Heart right ventricle (tissue), 16 donors: ENCODE results near the gene PSAT1. TPM values are rescaled to one million over a fixed set of nuclear protein-coding genes. Genes with fewer than 3 reads are reported as not detected.

Source experiments
- ATAC-seq, 8 donors: fragments of 200-7000 bp; cut with Tn5 transposase; one replicate each; pipeline ENCODE4 v1.9.1; 2020; ENCODE audit warnings: mild to moderate bottlenecking in 8 of 8, moderate library complexity in 8 of 8, moderate number of reproducible peaks in 1 of 8
- DNase-seq, 2 donors: peaks; one replicate each; pipeline ENCODE4 v3.0.0-alpha.2; 2020
- H3K27ac ChIP-seq, 10 donors: fragments of 200-600 bp; sonication (generic) in 2 of 10; one replicate each; pipeline versions ENCODE4 v1.5.0 to v1.8.0; 2020 to 2022; ENCODE audit warnings: mild to moderate bottlenecking in 3 of 10
- H3K27me3 ChIP-seq, 7 donors: fragments of 200-600 bp; one replicate each; pipeline ENCODE4 v1.8.0; 2021 to 2022; ENCODE audit warnings: mild to moderate bottlenecking in 2 of 7
- H3K36me3 ChIP-seq, 9 donors: fragments of 200-600 bp; sonication (generic) in 1 of 9; one replicate each; pipeline versions ENCODE4 v1.5.0 to v1.8.0; 2020 to 2022; ENCODE audit warnings: mild to moderate bottlenecking in 2 of 9
- H3K4me1 ChIP-seq, 9 donors: fragments of 200-600 bp; sonication (generic) in 1 of 9; one replicate each; pipeline versions ENCODE4 v1.5.0 to v1.8.0; 2020 to 2022; ENCODE audit warnings: mild to moderate bottlenecking in 4 of 9
- H3K4me3 ChIP-seq, 10 donors: fragments of 200-600 bp; sonication (generic) in 2 of 10; one replicate each; pipeline versions ENCODE4 v1.5.0 to v1.8.0; 2020 to 2022; ENCODE audit warnings: mild to moderate bottlenecking in 7 of 10, moderate library complexity in 2 of 10
- H3K9me3 ChIP-seq, 11 donors: fragments of 200-600 bp in 10 of 11; sonication (generic) in 2 of 11; one replicate each; pipeline versions ENCODE4 v1.5.0 to v1.8.0; 2013 to 2022; ENCODE audit warnings: mild to moderate bottlenecking in 2 of 11, control low read depth in 1 of 11, moderate library complexity in 1 of 11
- CTCF ChIP-seq, 9 donors: fragments of 200-600 bp; sonication (generic) in 2 of 9; IDR thresholded peaks; one replicate each; pipeline versions ENCODE4 v1.5.0 to v1.8.0; 2021 to 2022; ENCODE audit warnings: antibody characterized with exemption in 9 of 9, mild to moderate bottlenecking in 5 of 9, moderate library complexity in 1 of 9
- WGBS, 2 donors: extraction: QIAGEN DNeasy Blood & Tissue Kit; methylation state at CpG; one replicate each; pipeline ENCODE4 v1.1.7; 2013; ENCODE audit warnings: inconsistent platforms in 1 of 2; 5-methylcytosine and 5-hydroxymethylcytosine counted together
- intact Hi-C, 10 donors: fragments of 100-400 bp; cut with DNase I; formaldehyde crosslinking; loops; one replicate each; pipeline versions ENCODE4 v1.11.1 to v1.14.2; 2022
- polyA plus RNA-seq, 2 donors: library from polyadenylated mRNA; stranded (reverse); fragments of 200-250 nt; gene quantifications; one replicate each; pipeline ENCODE4 v1.2.3, GENCODE V29; 2013
- total RNA-seq, 10 donors: library from RNA; stranded (reverse); fragmentation: NEBNext Ultra II Directional in 3 of 10; extraction: Animal tissue kit (Norgen Biotek cat#: 25700) in 3 of 10; gene quantifications; one replicate each; pipeline versions ENCODE4 v1.2.1 to v1.2.4, GENCODE V29; 2021 to 2023
- donor health status: Arrhythmogenic right ventricular cardiomyopathy.
- donor health status: ischemic (EF 13 %, LVEDD 7.1; RV severe dilation, severe dysfunction).
- donor health status: healthy with polysubstance abuse.
- donor health status: DM: no; HTN: yes; CAD: no.
- donor health status: DM: no; HTN: no; CAD: no.
- donor health status: ischemic (EF 25% LVEDD 6.9; RV normal size, moderate dysfunction).
- donor health status: ischemic (EF 25% LVEDD 5.7; RV mildly dilated, moderate dysfunction).
- donor health status: healthy.
- donor health status: DM: yes; HTN: yes; CAD: no.
- donor health status: Ischemic cardiomyopathy.
- donor health status: ischemic (EF 35%, LVEDD 5.7; RV mildly dilated, moderate dysfunction).
- donor health status: nonischemic (EF 11% LVEDD 7.7; RV severe dilation, severe dysfunction).
- donor health status: DM: yes; HTN: yes; CAD: no.
- donor health status: PGD.
- donor health status: ischemic (EF 29% LVEDD 5.4; RV normal size, mild dysfunction).
- donor health status: nonischemic (EF 23%, LVEDD 6.1; RV moderate dilation, normal function).

PSAT1 gene
- total and polyA plus RNA-seq, 12 donors, result 0.28 to 4.0 (median 0.56) TPM; not detected in 1

DNA sequence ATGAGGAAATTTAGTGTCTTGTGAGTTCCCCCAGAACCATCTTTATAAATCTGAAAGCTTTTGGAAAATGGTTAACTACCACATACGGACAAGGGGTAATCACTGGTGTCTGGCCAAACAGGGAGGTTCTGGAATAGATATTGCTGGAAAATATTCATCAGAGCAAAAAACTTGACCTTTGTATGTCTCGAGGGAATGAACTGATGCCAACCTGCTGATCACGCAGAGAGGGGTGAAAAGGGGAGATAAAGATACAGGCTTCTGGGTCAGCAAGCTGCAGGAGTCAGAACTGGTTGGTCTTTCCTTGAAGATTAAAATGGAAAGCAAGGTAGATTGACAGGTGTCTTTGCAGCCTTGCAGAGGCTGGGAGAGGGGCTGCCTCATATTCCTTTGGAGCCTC, 35.5 kb downstream of the PSAT1 start:
- ATAC-seq, result no peak
- 76% methylated on average over 3 of the region's 3 CpGs for WGBS, 2 donors
- no peaks in the 10 kb centered on the region for H3K9me3 ChIP-seq
- no peaks in the 10 kb centered on the region for H3K36me3 ChIP-seq
- H3K27me3 ChIP-seq, result peaks cover 0 to 5% (median 0%) of the 10 kb centered on the region in 7 donors
- intact Hi-C loops, result no loop called here
- DNase-seq, result no peak
- no peaks in the 10 kb centered on the region for H3K4me1 ChIP-seq
- TF ChIP-seq CTCF (IDR thresholded peaks at IDR 0.05), result no peak
- H3K27ac ChIP-seq, result no peak overlapping the region
- no peak overlapping the region for H3K4me3 ChIP-seq

GRCh38 chr9:78348848-78349247, 51.9 kb downstream of the PSAT1 start:
- Histone ChIP-seq H3K36me3 (no peaks in the 10 kb centered on the region), H3K4me1 (no peaks in the 10 kb centered on the region), H3K9me3 (no peaks in the 10 kb centered on the region), H3K27me3 (peaks cover 0 to 7% (median 0%) of the 10 kb centered on the region in 7 donors), H3K4me3 (no peak overlapping the region), H3K27ac (no peak overlapping the region)
- TF ChIP-seq CTCF (IDR thresholded peaks at IDR 0.05), result no peak
- ATAC-seq, result no peak
- intact Hi-C loops, result no loop called here
- WGBS, 2 donors, result 93 to 100% methylated on average over 1 of the region's 1 CpG
- DNase-seq, result no peak

DNA sequence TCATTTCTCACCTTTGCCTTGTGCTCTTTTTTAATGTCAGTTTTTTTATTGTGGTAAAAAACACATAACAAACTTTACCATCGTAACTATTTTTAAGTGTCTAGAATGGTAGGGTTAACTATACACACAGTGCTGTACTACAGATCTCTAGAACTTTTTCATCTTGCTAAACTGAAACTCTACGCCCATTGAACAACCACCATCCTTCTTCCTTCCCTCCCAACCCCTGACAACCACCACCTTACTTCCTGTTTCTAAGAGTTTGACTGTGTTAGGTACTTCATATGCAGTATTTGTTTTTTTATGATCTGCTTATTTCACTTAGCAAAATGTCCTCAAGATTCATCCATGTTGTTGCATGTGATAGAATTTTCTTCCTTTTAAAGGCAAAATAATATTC, 54.9 kb downstream of the PSAT1 start:
- Histone ChIP-seq H3K27me3 (peaks cover 0 to 7% (median 0%) of the 10 kb centered on the region in 7 donors), H3K36me3 (no peaks in the 10 kb centered on the region), H3K4me1 (no peaks in the 10 kb centered on the region), H3K9me3 (no peaks in the 10 kb centered on the region), H3K4me3 (no peak overlapping the region), H3K27ac (no peak overlapping the region)
- DNase-seq, result no peak
- ATAC-seq, result no peak
- TF ChIP-seq CTCF (IDR thresholded peaks at IDR 0.05), result no peak
- 77 to 81% methylated on average over 2 of the region's 2 CpGs for WGBS, 2 donors
- intact Hi-C loops, result no loop called here

DNA sequence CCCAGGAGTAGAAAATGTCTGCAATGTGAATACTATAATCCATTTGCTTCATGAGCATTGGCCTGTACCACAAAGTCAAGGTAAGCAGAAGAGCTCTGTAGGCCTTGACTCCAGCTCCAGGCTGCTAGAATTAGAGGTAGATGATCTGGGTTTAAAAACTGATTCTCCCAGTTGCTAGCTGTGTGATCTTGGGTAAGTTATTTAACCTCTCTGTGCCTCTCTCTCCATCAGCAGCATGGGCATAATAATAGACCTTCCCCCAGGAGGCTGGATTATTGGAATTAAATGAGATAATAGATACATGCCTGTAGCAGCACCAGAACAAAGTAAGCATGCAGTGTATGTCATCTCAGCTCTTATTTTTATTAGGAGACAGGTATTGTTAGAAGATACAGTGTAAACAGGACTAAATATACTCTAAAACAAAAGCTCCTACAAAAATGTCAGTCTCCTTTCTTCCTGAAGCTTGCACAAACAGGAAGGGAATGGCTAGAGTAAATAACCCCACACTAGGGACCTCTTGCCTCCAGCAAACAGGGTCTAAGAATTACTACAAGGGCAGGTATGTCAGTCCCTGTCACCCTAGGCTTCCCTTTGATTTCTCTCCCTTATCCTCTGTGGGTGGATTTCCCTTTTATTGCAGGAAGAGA, 57.5 kb downstream of the PSAT1 start:
- Histone ChIP-seq H3K9me3 (no peaks in the 10 kb centered on the region), H3K4me3 (no peak overlapping the region), H3K4me1 (no peaks in the 10 kb centered on the region), H3K36me3 (no peaks in the 10 kb centered on the region), H3K27me3 (peaks cover 0 to 12% (median 0%) of the 10 kb centered on the region in 7 donors), H3K27ac (no peak overlapping the region)
- TF ChIP-seq CTCF (IDR thresholded peaks at IDR 0.05), result no peak
- no peak for ATAC-seq
- no peak for DNase-seq
- intact Hi-C loops, result no loop called here
